Thyroid gland (tissue), 4 donors: ENCODE measurements around the gene ADGRG1.
A peak's percentile ranks its signal among the peaks of the same experiment; 100 is the strongest.

ENCODE experiments used
- CTCF ChIP-seq, 6 experiments: fragments of 200-600 bp in 3 of 6; fragments of 450-650 bp in 3 of 6; sonication (generic) in 3 of 6; IDR thresholded peaks; one replicate each; pipeline ENCODE4 v1.5.1; 2016 to 2019; ENCODE audit warnings: antibody characterized with exemption in 6 of 6, mild to moderate bottlenecking in 2 of 6, inconsistent platforms in 1 of 6, moderate library complexity in 1 of 6
- POLR2A ChIP-seq, 2 donors: fragments of 450-650 bp; IDR thresholded peaks; one replicate each; pipeline ENCODE4 v1.6.1; 2017; ENCODE audit warnings: antibody characterized with exemption in 2 of 2, mild to moderate bottlenecking in 2 of 2, moderate library complexity in 1 of 2

GRCh38 chr16:57620335-57621231, 7.8 kb upstream of the ADGRG1 start:
- TF ChIP-seq CTCF (IDR thresholded peaks at IDR 0.05) = no peak
- TF ChIP-seq POLR2A (IDR thresholded peaks at IDR 0.05) = peak in 1 of 2 donors; percentile 42
